PC-9 (cell line): ENCODE data around the gene LRRC71.

Source experiments
- CTCF ChIP-seq: fragments of 200-600 bp; sonication (generic); conservative IDR thresholded peaks from 2 replicates; pipeline ENCODE4 v1.6.1; 2017; ENCODE audit warnings: mixed run types, antibody characterized with exemption, mild to moderate bottlenecking, moderate library complexity
- EZH2 ChIP-seq: fragments of 200-600 bp; sonication (generic); IDR thresholded peaks from 2 replicates; pipeline ENCODE4 v1.8.0; 2017; ENCODE audit warnings: antibody characterized with exemption, low read depth

DNA sequence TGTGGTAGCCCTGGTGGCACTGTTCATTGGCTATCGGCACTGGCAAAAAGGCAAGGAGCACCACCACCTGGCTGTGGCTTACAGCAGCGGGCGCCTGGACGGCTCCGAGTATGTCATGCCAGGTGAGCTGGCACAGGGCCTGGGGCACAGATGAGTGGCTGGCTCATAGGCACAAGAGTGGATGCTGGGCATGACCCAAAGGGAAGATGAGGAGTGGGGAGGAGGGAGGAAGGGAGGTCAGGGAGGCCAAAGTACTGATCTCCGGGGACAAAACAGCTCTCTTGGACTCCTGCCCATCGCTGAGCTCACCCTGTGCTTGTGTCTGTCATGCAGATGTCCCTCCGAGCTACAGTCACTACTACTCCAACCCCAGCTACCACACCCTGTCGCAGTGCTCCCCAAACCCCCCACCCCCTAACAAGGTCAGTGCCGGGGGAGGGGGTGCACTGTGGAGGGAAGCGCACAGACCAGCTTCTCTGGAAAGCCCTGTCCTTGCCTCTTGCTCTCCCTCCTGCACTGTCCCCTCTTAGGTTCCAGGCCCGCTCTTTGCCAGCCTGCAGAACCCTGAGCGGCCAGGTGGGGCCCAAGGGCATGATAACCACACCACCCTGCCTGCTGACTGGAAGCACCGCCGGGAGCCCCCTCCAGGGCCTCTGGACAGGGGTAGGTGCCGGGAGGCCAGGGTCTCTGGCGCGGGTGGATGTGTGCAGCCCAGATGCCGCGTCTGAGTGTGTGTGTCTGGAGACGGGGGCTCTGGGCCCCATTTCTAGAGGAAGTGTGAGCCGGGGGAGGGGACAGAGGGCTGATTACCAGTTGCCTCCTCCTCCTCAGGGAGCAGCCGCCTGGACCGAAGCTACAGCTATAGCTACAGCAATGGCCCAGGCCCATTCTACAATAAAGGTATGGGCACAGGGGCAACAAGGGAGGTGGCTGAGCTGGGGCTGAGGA, 7.3 kb upstream of the LRRC71 start:
- TF ChIP-seq CTCF (no peak), EZH2 (no peak)
